ENCODE results near the gene RIOK2. TPM values are rescaled to one million over a fixed set of nuclear protein-coding genes. Genes with fewer than 3 reads are reported as not detected.
"Not testable (repeated sequence)": the region's sequence is repeated elsewhere in the genome, so short reads cannot be mapped to it uniquely, and the experiment has no call there.

Gene RIOK2
- total RNA-seq, 1 donor from 2014 or later: 23.3 TPM

- DNase-seq: no peak
These were observed 17.3 kb downstream of the RIOK2 start for GRCh38 chr5:97165726-97166125.

DNA sequence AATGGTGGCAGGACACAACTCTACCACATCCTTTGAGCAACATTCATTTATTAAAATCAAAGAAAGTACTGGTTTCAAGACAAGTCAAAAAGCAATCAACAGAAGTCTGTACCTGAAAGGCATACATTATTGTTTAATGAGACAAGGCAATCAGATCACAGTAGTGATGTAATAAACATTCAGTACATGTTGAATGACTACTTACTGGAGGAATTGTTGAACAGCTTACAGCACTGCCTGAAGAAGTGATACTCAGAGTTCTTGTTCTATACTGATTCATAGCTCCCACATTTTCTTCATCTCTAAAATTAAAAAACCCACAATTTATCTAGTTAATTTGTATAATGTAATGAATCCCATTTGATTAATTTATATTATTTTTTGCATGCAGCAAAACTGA lies 18.2 kb downstream of the RIOK2 start:
- DNase-seq: no peak

DNA sequence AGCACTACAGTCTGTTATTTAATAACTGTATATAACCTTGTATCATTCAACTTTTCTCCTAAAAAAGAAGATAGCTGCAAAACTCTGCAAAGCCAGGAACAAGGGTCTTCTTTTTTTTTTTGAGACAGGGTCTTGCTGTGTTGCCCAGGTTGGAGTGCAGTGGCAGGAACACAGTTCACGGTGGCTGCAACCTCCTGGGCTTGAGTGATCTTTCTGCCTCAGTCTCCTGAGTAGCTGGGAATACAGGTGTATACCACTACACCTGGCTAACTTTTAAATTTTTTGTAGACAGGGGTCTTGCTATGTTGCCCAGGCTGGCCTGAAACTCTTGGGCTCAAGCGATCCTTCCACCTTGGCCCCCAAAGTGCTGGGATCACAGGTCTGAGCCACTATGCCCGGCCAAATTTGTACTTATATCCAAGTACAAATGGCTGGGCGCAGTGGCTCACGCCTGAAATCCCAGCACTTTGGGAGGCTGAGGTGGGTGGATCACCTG lies 19.2 kb downstream of the RIOK2 start:
- no peak for DNase-seq

GRCh38 chr5:97163360-97163764 lies 19.7 kb downstream of the RIOK2 start:
- peak; percentile 43 for DNase-seq

DNA sequence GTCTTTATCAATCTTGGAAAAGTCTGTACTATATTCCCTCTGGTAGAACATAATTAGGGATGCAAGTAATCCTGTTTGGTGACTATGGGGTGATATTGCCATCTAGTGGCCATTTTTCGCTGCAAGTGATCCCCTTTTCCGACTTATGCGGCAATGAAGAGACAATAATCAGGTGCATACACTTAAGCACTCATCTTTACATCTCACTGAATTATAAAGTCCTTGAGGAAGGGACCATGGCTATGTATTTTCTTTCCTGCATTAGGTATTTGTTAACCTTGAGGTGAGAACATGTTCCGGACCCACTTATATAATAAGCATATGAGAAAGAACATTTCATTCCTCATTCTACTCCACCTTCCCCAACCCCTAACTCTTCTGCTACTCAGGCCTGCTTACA lies 21.0 kb downstream of the RIOK2 start:
- peak; percentile 94 for DNase-seq

DNA sequence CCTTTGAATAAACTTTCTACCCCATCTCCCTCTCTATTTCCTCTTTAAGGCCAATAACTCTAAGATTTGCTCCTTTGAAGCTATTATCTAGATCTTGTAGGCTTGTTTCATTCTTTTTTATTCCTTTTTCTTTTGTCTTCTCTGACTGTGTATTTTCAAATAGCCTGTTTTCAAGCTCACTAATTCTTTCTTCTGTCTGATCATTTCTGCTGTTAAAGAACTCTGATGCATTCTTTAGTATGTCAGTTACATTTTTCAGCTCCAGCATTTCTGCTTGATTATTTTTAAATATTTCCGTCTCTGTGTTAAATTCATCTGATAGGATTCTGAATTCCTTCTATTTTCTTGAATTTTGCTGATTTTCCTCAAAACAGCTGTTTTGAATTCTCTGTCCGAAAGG lies 25.4 kb downstream of the RIOK2 start:
- no peak for DNase-seq

DNA sequence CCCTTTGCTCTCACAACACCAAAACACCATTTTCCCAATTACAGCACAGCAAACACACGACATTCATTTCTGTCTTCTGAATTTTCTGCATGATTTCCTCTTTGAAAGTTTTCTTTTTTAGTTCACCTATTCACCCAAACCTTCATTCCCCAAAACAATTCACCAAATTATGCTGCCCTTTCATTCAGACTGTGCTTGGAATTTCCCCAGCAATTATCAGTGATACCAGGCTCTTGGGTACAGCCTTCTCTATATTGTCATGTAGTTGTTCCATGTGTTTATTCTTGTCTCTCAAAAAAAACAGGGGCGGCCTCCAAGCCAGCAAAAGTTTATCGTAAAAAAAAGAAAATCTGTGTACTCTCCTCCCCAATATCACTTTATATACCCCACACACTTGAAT lies 31.7 kb downstream of the RIOK2 start:
- DNase-seq: no peak

- no peak for DNase-seq
These were observed 32.6 kb downstream of the RIOK2 start for GRCh38 chr5:97150401-97150800.

- DNase-seq: no peak
These were observed 33.3 kb downstream of the RIOK2 start for GRCh38 chr5:97149709-97150108.

DNA sequence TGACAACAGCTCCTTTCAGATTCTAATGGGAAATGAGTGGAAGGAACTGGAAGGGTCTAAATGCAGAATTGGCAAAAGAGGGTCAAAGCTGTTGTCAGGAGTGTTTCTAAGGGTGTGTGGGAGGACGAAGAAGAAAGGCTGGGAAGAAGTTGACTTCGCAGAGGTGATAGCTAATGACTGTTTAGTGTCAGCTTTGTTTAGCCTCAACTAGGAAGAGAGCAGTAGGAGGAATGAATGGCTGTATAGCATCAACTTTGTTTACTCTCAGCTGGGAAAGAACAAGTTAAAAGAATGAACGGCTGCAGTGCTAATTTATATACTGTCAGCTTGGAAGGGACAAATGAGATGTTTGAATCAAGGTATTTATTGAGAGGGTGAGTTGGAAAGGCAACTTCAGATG lies 34.8 kb downstream of the RIOK2 start:
- DNase-seq: no peak

- no peak for DNase-seq
These were observed 39.3 kb downstream of the RIOK2 start for GRCh38 chr5:97143704-97144103.

GRCh38 chr5:97142521-97143254 lies 40.4 kb downstream of the RIOK2 start, which contains the start of gene LIX1:
Gene LIX1 (minus strand): TSS chr5:97142611. CDS start chr5:97142576, 35 bp downstream.
- peak; percentile 67 for DNase-seq

DNA sequence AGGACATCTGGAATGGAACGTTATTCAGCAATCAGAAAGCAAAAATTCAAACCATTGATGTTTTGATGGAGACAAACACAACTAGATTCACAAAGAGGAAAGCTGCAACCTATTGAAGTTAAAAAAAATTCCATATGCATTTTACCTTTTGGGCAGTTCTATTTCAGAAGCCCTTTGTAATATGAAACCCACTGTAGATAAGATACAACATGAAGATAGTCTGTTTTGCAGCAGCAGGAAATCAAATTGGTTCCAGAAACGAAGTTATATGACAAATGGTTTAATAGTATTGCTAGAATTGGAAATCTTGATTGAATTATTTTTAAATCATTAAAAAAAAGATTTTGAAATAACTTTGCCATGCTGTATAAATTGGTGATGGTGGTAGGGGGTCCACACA lies 41.5 kb downstream of the RIOK2 start:
- DNase-seq: no peak

- no peak for DNase-seq
These were observed 42.0 kb downstream of the RIOK2 start for GRCh38 chr5:97141031-97141430.

DNA sequence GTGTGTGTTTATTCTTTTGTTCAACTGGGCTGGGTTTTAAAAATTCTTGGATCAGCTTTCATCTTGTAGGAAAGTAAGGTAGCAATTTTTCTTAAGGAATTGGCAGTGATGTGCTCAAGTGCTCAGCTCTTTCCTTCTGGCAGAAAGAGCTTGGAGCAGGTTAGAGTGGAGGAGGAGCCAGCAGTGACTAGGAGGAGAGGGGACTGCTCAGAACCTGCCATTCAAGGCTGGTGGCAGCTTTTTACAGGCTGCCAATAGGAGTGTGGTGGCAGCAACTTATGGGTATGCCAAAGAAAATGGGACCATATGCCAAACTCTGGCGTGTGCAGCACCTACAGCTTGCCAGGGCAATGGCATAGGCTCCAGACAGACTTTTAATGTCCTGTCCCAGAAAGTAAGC lies 42.8 kb downstream of the RIOK2 start:
- not testable (repeated sequence) for DNase-seq

GRCh38 chr5:97136475-97136874 lies 46.6 kb downstream of the RIOK2 start:
- DNase-seq: no peak

GRCh38 chr5:97135868-97136267 lies 47.2 kb downstream of the RIOK2 start:
- DNase-seq: no peak

GRCh38 chr5:97134634-97135033 lies 48.4 kb downstream of the RIOK2 start:
- DNase-seq: no peak

- no peak for DNase-seq
These were observed 49.9 kb downstream of the RIOK2 start for GRCh38 chr5:97133101-97133500.

DNA sequence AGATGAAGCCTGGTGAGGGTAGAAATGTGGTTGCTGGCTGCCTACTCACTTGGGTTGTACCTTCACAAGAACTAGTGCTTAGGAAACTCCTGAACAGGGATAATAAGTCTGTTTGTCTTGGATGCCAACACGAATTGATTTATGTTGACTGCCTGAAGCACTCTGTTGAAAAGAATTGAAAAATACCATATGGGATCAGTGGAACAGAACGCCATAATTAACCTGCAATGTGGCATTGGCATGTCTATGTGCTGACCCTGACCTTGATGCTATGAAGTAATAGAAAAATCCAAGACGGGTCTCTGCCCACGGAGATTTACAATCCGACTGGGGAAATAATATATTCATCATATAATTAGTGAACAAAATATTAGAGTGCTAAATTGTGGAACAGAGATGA lies 51.1 kb downstream of the RIOK2 start:
- DNase-seq: no peak

DNA sequence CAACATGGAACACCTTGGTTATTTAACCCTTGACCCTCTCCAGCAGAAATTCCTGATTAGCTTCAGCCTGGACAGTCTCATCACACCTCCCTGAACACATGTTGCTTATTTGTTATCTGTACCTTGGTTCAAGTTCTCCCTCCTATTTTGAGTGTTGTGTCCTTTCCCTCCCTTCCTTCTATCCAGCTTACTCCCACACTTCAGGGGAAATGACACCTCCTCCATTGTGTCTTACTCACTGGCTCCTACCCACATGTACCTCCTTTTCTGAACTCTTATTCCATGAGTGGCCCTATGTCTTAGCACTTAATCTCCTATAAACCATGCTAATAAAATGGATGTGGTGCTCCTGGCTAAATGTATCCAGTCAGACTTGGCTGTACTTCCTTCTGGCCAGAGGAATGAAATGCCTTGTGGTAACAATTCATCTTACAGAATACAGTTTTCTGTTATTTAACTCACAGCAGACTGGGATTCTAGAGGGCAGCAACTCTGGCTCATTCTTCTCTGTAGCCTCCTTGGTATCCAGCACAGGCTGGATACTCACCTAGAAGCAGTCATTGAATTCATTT lies 51.8 kb downstream of the RIOK2 start:
- peak; percentile 17 for DNase-seq

DNA sequence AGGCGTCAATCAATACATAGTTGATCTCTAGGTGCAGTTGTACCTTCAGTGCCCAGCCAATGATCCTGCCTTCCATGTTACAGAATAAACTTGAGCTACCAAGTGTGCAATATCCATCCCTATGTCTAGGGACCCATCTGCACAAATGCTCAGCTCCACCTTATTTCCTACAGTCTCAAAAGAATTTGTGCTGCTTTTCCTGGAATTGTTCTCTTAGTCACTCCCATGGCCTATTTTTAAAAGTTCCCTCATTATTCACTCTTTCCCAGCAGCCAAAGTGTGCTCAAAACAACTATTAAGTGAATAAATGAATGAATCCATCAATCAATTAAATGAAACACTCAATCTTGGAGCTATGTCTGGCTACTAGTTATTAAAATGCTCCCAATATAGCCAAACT lies 55.3 kb downstream of the RIOK2 start:
- DNase-seq: peak; percentile 71

- no peak for DNase-seq
These were observed 57.8 kb downstream of the RIOK2 start for GRCh38 chr5:97125125-97125683.

DNA sequence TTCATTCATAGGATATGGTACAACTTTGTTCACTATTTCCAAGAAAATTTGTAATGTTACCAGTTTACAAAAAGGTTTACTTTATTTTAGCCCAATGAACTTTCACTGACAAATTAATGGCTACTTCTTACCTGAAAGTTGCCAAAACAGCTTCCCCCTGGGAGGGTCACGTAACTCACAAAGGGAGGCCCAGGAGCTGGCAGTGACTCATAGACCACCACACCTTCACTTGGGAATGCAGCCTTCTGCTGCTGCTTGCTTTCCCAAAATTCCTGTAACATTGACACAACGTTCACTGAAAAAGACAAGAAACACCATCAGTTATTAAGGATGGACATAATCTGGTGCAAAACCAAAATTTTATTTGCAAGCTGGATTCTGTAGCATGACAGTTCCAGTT lies 58.7 kb downstream of the RIOK2 start:
- no peak for DNase-seq
